T-cell (primary cell): ENCODE results near the gene TCTN1. TPM values are rescaled to one million over a fixed set of nuclear protein-coding genes. Genes with fewer than 3 reads are reported as not detected.

Source experiments
- ATAC-seq, 4 experiments: fragments of 200-7000 bp in 3 of 4; fragments of 150-1000 bp in 1 of 4; cut with Tn5 transposase; replicated peaks in 1 of 4; 1 replicate in 3 of 4; 2 replicates in 1 of 4; pipeline ENCODE4 v1.10.0; 2021; ENCODE audit warnings: moderate library complexity in 3 of 4, mild to moderate bottlenecking in 2 of 4, moderate number of reproducible peaks in 1 of 4
- CTCF ChIA-PET, 2 donors: fragments of 300-600 bp; sonication (Branson Sonifier 250); formaldehyde crosslinking; loops; one replicate each; lab custom pipeline; 2022; ENCODE audit warnings: antibody characterized with exemption in 2 of 2; lab: Charles Lee
- POLR2A ChIA-PET, 2 donors: fragments of 300-600 bp; sonication (Branson Sonifier 250); formaldehyde crosslinking; loops; one replicate each; lab custom pipeline; 2022; ENCODE audit warnings: antibody characterized with exemption in 2 of 2; lab: Charles Lee
- DNase-seq, 35 experiments: peaks; one replicate each; pipeline versions ENCODE4 v3.0.0 to v3.0.0-alpha.2; 2013 to 2023
- H3K27ac ChIP-seq: one replicate; pipeline ENCODE4 v1.5.1; 2013; ENCODE audit warnings: low read length
- H3K27me3 ChIP-seq, 2 experiments: replicated peaks in 1 of 2; 1 replicate in 1 of 2; 2 replicates in 1 of 2; pipeline versions ENCODE4 v1.6.1 to v1.7.0; 2013; ENCODE audit warnings: low read length in 1 of 2, mixed read lengths in 1 of 2; ENCODE audit not compliant: control insufficient read depth in 2 of 2, insufficient read depth in 2 of 2; ENCODE audit errors: extremely low read depth in 1 of 2
- H3K36me3 ChIP-seq, 2 donors: 1 replicate in 1 of 2; 2 replicates in 1 of 2; pipeline versions ENCODE4 v1.6.1 to v1.7.0; 2013; ENCODE audit warnings: low read length in 1 of 2; ENCODE audit not compliant: control insufficient read depth in 2 of 2, insufficient read depth in 1 of 2; ENCODE audit errors: extremely low read depth in 1 of 2
- H3K4me1 ChIP-seq, 2 experiments: 1 replicate in 1 of 2; 2 replicates in 1 of 2; pipeline versions ENCODE4 v1.6.1 to v1.7.0; 2013; ENCODE audit warnings: low read length in 2 of 2, mixed read lengths in 1 of 2; ENCODE audit not compliant: insufficient read depth in 2 of 2, control insufficient read depth in 1 of 2; ENCODE audit errors: extremely low read depth in 1 of 2
- H3K4me3 ChIP-seq, 2 donors: 1 replicate in 1 of 2; 2 replicates in 1 of 2; pipeline versions ENCODE4 v1.5.1 to v1.7.0; 2013; ENCODE audit warnings: mild to moderate bottlenecking in 2 of 2, low read length in 1 of 2, moderate library complexity in 1 of 2; ENCODE audit not compliant: control insufficient read depth in 1 of 2; ENCODE audit errors: extremely low read depth in 1 of 2
- H3K9me3 ChIP-seq: 2 replicates; pipeline ENCODE4 v1.7.0; 2013
- H3K27ac Mint-ChIP-seq, 2 donors: one replicate each; pipeline ENCODE4 v1.8.0; 2020 to 2021; ENCODE audit warnings: mild to moderate bottlenecking in 2 of 2, mixed read lengths in 2 of 2
- H3K27me3 Mint-ChIP-seq, 2 donors: one replicate each; pipeline ENCODE4 v1.8.0; 2021 to 2022; ENCODE audit warnings: mixed read lengths in 2 of 2
- H3K36me3 Mint-ChIP-seq: one replicate; pipeline ENCODE4 v1.8.0; 2021; ENCODE audit warnings: mixed read lengths
- H3K4me1 Mint-ChIP-seq, 3 donors: one replicate each; pipeline ENCODE4 v1.8.0; 2020 to 2022; ENCODE audit warnings: mixed read lengths in 3 of 3, mild to moderate bottlenecking in 1 of 3
- H3K4me3 Mint-ChIP-seq, 3 donors: one replicate each; pipeline ENCODE4 v1.8.0; 2020 to 2022; ENCODE audit warnings: mild to moderate bottlenecking in 3 of 3, mixed read lengths in 3 of 3, moderate library complexity in 3 of 3
- H3K9me3 Mint-ChIP-seq, 3 donors: one replicate each; pipeline ENCODE4 v1.8.0; 2020 to 2022; ENCODE audit warnings: mixed read lengths in 3 of 3
- WGBS: methylation state at CpG from one replicate; pipeline ENCODE4 v1.1.5; 2013; ENCODE audit warnings: missing lambda C conversion rate; ENCODE audit not compliant: insufficient coverage; 5-methylcytosine and 5-hydroxymethylcytosine counted together
- total RNA-seq, 35 experiments: library from RNA in 6 of 35; stranded (reverse) in 6 of 35; fragments of 120-200 nt in 1 of 35; gene quantifications; one replicate each; pipeline versions ENCODE4 v1.2.1 to v1.2.4 and lab custom pipeline; 2013 to 2026

The TCTN1 gene
- total RNA-seq, 5 donors from 2014 or later (not counting 1 experiment from before 2014, with no cell fraction given) = 8.8 to 14.1 (median 11.5) TPM

- Mint-ChIP-seq H3K36me3 (peaks cover 13% of the 10 kb centered on the region), H3K27ac (no peak overlapping the region), H3K9me3 (no peaks in the 10 kb centered on the region), H3K4me3 (no peak overlapping the region), H3K27me3 (no peaks in the 10 kb centered on the region), H3K4me1 (peaks cover 28 to 39% (median 35%) of the 10 kb centered on the region in 3 donors)
- 95% methylated on average over 3 of the region's 5 CpGs for WGBS
- Histone ChIP-seq H3K36me3 (no peaks in the 10 kb centered on the region), H3K4me1 (peaks cover 9 to 14% of the 10 kb centered on the region in 2 experiments), H3K27ac (no peak overlapping the region), H3K27me3 (no peaks in the 10 kb centered on the region), H3K4me3 (no peak overlapping the region), H3K9me3 (no peaks in the 10 kb centered on the region)
- no peak for DNase-seq
- no peak for ATAC-seq
- CTCF ChIA-PET = no interaction called here
- POLR2A ChIA-PET = no interaction called here
Measured at GRCh38 chr12:110638796-110639195, 24.9 kb downstream of the TCTN1 start.

DNA sequence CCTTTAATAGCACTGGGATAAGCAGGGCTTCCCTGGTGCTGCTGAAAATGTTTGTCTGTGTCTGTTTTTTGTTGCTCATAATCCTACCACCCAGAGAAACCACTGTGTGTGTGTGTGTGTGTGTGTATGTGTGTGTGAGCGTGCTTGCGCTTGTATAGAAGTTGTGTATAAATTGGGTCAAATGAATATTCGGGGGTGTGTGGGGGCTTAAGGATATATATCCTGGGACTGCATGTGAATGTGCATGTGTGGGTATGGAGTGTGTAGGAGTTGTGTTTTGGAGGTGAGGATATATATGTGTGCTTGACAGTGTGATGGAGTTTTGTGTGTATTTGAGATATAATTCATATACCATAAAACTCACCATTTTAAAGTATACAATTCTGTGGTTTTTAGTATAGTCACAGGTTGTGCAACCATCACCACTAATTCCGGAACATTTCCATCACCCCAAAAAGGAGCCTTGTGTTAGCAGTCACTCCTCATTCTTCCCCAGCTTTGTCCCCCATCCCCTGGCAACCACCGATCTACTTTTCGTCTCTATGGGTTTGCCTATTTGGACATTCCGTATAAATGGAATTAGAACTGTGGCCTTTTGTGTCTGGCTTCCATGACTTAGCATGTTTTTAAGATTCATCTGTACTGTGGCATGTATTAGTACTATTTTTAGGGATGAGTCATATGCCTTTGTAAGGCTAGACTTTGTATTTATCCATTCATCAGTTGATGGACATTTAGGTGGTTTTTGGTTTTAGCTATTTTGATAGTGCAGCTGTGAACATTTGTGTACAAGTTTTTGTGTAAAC, 25.6 kb downstream of the TCTN1 start:
- Mint-ChIP-seq H3K4me3 (no peak overlapping the region), H3K4me1 (peaks cover 32 to 43% (median 39%) of the 10 kb centered on the region in 3 donors), H3K9me3 (no peaks in the 10 kb centered on the region), H3K27ac (no peak overlapping the region), H3K36me3 (peaks cover 13% of the 10 kb centered on the region), H3K27me3 (no peaks in the 10 kb centered on the region)
- ChIA-PET POLR2A (no interaction called here), CTCF (no interaction called here)
- DNase-seq = no peak
- Histone ChIP-seq H3K4me1 (peaks cover 9 to 14% of the 10 kb centered on the region in 2 experiments), H3K4me3 (no peak overlapping the region), H3K27me3 (no peaks in the 10 kb centered on the region), H3K9me3 (no peaks in the 10 kb centered on the region), H3K27ac (no peak overlapping the region), H3K36me3 (no peaks in the 10 kb centered on the region)
- 96% methylated on average over 7 of the region's 7 CpGs for WGBS
- no peak for ATAC-seq

DNA sequence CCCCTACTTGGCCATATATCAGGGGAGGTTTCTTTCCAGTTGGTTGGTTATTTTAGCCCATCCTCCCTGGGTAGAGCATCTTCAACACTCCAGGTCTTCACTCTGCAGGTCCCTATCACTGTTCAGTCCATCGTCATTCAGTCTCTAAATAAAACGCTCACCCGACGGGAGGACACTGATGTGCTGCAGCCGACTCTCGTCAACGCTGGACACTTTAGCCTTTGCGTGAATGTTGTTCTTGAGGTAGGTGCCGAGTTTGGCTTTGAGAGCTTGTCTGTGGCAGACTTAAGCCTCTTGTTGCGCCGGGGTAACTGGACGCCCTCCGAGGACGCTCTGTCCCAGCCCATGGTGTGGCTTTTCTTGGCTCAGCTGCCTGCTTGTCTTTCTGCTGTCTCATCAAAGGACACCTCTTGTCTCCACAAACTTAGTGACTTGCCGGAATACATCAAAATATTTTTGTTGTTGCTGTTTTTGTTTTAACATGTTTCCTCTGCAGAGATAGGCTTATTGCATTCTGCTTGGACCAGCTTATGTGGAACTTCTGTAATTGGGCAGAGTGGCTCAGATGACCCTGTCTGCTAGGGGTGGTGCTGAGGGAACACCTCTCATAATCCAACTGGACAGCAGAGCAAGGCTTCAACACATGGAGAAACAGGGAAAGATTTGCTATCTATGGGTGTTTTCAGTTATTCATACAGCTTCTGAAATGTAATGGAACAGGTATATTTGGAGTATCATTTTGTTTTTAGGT, 26.5 kb downstream of the TCTN1 start:
- ChIA-PET CTCF (interaction anchor here (0.5 to 0.8 kb wide), 3 partner anchors 103 to 1073 kb away, joined by 3 to 4 read pairs (median 3); no protein-coding TSS in a partner anchor), POLR2A (interaction anchor here in 1 of 2 donors (0.5 kb wide), 1 partner anchor 492 kb away, joined by 3 read pairs; no protein-coding TSS in a partner anchor)
- H3K27me3 ChIP-seq = no peaks in the 10 kb centered on the region
- WGBS = 94% methylated on average over 14 of the region's 15 CpGs
- peaks cover 29 to 43% (median 39%) of the 10 kb centered on the region in 3 donors for H3K4me1 Mint-ChIP-seq
- H3K27ac ChIP-seq = no peak overlapping the region
- no peaks in the 10 kb centered on the region for H3K36me3 ChIP-seq
- H3K9me3 ChIP-seq = no peaks in the 10 kb centered on the region
- no peaks in the 10 kb centered on the region for H3K27me3 Mint-ChIP-seq
- H3K36me3 Mint-ChIP-seq = peaks cover 13% of the 10 kb centered on the region
- H3K4me3 Mint-ChIP-seq = no peak overlapping the region
- no peaks in the 10 kb centered on the region for H3K9me3 Mint-ChIP-seq
- ATAC-seq (no peak), DNase-seq (no peak)
- peaks cover 9 to 14% of the 10 kb centered on the region in 2 experiments for H3K4me1 ChIP-seq
- H3K4me3 ChIP-seq = no peak overlapping the region
- no peak overlapping the region for H3K27ac Mint-ChIP-seq

DNA sequence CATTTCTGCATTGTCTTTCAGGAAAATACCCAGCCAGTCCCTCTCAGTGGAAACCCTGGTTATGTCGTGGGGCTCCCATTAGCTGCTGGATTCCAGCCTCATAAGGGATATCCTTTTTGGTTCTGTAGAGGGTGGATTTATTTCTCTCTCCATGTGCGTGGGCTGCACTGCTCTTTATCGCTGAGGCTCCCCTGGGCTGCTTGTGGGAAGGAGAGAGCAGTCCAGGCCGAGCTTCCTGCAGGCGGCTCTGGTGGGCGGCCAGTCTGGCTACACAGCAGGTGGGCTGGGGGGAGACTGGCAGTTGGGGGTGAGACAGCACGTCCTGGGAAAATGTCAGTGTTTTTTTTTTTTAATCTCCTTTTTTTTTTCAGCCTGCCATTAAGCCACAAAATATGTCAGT, 27.6 kb downstream of the TCTN1 start:
- CTCF ChIA-PET = interaction anchor here in 1 of 2 donors (0.8 kb wide), 1 partner anchor 104 kb away, joined by 3 read pairs; no protein-coding TSS in a partner anchor
- Mint-ChIP-seq H3K36me3 (peaks cover 13% of the 10 kb centered on the region), H3K27me3 (no peaks in the 10 kb centered on the region), H3K4me3 (no peak overlapping the region), H3K27ac (no peak overlapping the region), H3K4me1 (peaks cover 24 to 35% (median 31%) of the 10 kb centered on the region in 3 donors), H3K9me3 (no peaks in the 10 kb centered on the region)
- no peaks in the 10 kb centered on the region for H3K27me3 ChIP-seq
- no peak for DNase-seq
- H3K36me3 ChIP-seq = peaks cover 0 to 3% of the 10 kb centered on the region in 2 donors
- H3K27ac ChIP-seq = no peak overlapping the region
- POLR2A ChIA-PET = interaction anchor here in 1 of 2 donors (0.6 kb wide), 1 partner anchor 31 kb away, joined by 4 read pairs; no protein-coding TSS in a partner anchor
- no peak overlapping the region for H3K4me3 ChIP-seq
- no peaks in the 10 kb centered on the region for H3K9me3 ChIP-seq
- no peak for ATAC-seq
- peaks cover 9 to 14% of the 10 kb centered on the region in 2 experiments for H3K4me1 ChIP-seq
- WGBS = 80% methylated on average over 2 of the region's 7 CpGs

DNA sequence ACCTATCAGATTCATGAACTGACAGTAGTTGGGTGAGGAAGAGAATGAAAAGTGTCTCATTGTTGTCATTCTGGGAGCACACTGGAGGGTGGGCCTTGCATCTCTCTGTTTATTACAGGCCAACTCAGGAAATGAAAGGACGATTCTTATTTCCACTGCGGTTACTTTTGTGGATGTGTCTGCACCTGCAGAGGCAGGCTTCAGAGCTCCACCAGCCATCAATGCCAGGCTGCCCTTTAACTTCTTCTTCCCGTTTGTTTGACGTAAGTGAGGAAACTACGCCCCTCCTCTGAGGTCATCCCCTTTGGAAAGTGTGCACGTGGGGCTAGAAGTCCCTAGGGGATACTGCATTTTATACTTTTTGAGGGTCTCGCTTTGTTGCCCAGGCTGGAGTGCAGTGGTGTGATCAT, 33.7 kb downstream of the TCTN1 start:
- H3K9me3 Mint-ChIP-seq = no peaks in the 10 kb centered on the region
- Histone ChIP-seq H3K27ac (peak overlapping the region; percentile 43), H3K27me3 (no peaks in the 10 kb centered on the region), H3K36me3 (peaks cover 9 to 23% of the 10 kb centered on the region in 2 donors), H3K4me1 (peaks cover 22% of the 10 kb centered on the region in 2 experiments), H3K4me3 (no peak overlapping the region), H3K9me3 (no peaks in the 10 kb centered on the region)
- H3K36me3 Mint-ChIP-seq = peaks cover 34% of the 10 kb centered on the region
- ChIA-PET POLR2A (interaction anchor here in 1 of 2 donors (0.5 kb wide), 1 partner anchor 24 kb away, joined by 5 read pairs; no protein-coding TSS in a partner anchor), CTCF (no interaction called here)
- no peaks in the 10 kb centered on the region for H3K27me3 Mint-ChIP-seq
- peak; percentile 69 to 91 (median 82) for ATAC-seq
- WGBS = 19% methylated on average over 4 of the region's 7 CpGs
- H3K27ac Mint-ChIP-seq = peak overlapping the region; percentile 86 to 90
- peak in 18 of 35 experiments; percentile 4 to 54 (median 15) for DNase-seq
- H3K4me3 Mint-ChIP-seq = peak overlapping the region in 2 of 3 donors; percentile 21 to 42
- H3K4me1 Mint-ChIP-seq = peaks cover 35 to 39% (median 35%) of the 10 kb centered on the region in 3 donors

- no peak overlapping the region for H3K4me3 ChIP-seq
- DNase-seq (no peak), ATAC-seq (no peak)
- no peaks in the 10 kb centered on the region for H3K27me3 ChIP-seq
- H3K9me3 ChIP-seq = no peaks in the 10 kb centered on the region
- no peak overlapping the region for H3K27ac ChIP-seq
- Mint-ChIP-seq H3K4me1 (peaks cover 20 to 29% (median 22%) of the 10 kb centered on the region in 3 donors), H3K4me3 (no peak overlapping the region), H3K27ac (peak overlapping the region in 1 of 2 donors; percentile 8), H3K27me3 (no peaks in the 10 kb centered on the region), H3K9me3 (no peaks in the 10 kb centered on the region), H3K36me3 (peaks cover 43% of the 10 kb centered on the region)
- peaks cover 14 to 18% of the 10 kb centered on the region in 2 experiments for H3K4me1 ChIP-seq
- H3K36me3 ChIP-seq = peaks cover 9 to 23% of the 10 kb centered on the region in 2 donors
- POLR2A ChIA-PET = interaction anchor here in 1 of 2 donors (0.6 kb wide), 3 partner anchors 16 to 1613 kb away, joined by 3 to 6 read pairs (median 3); no protein-coding TSS in a partner anchor
- CTCF ChIA-PET = no interaction called here
- WGBS = 88% methylated on average over 9 of the region's 11 CpGs
Measured at GRCh38 chr12:110649341-110649847, 35.5 kb downstream of the TCTN1 start.
